ENCODE results near the gene USH1G. TPM values are rescaled to one million over a fixed set of nuclear protein-coding genes. Genes with fewer than 3 reads are reported as not detected.

The USH1G gene
- total RNA-seq: 0.64 TPM

GRCh38 chr17:74922694-74923537, at the start of gene USH1G:
USH1G (minus strand) TSS chr17:74923255; CDS start chr17:74923073, 182 bp downstream.

GRCh38 chr17:74972107-74972972, 49.3 kb upstream of the USH1G start, which contains the start of gene HID1:
HID1 (minus strand) TSS chr17:74972759; CDS start chr17:74972656, 103 bp downstream.

GRCh38 chr17:74935585-74936469, 12.8 kb upstream of the USH1G start, which contains the start of gene OTOP3:
OTOP3 (plus strand) TSS chr17:74935898; CDS start chr17:74935922, 24 bp downstream.

GRCh38 chr17:74924250-74924948, 1.3 kb upstream of the USH1G start, which contains the start of gene OTOP2:
OTOP2 (plus strand) TSS chr17:74924273; CDS start chr17:74924633, 360 bp downstream.

GRCh38 chr17:74892974-74893911, 29.8 kb downstream of the USH1G start, which contains the start of gene FADS6:
FADS6 (minus strand) TSS chr17:74893633; CDS start chr17:74893595, 38 bp downstream.

GRCh38 chr17:74872313-74873036, 50.6 kb downstream of the USH1G start, which contains the start of gene FDXR:
FDXR (minus strand) TSS chr17:74872994; CDS start chr17:74872944, 50 bp downstream.

Other genes starting within 250 kb of the USH1G start
- 3.0 TPM for gene CD300LF, start 210.3 kb downstream of the USH1G start, total RNA-seq
- gene RAB37, start 186.0 kb downstream of the USH1G start, total RNA-seq: 3.0 TPM
- gene NHERF1, start 174.6 kb downstream of the USH1G start, total RNA-seq: 48.7 TPM
- 33.6 TPM for gene NAT9, start 146.9 kb downstream of the USH1G start, total RNA-seq
- 1.2 TPM for gene GRIN2C, start 63.4 kb downstream of the USH1G start, total RNA-seq
- gene FDXR, start 50.3 kb downstream of the USH1G start, total RNA-seq: 7.5 TPM
- 0.64 TPM for gene FADS6, start 29.6 kb downstream of the USH1G start, total RNA-seq
- not detected for gene OTOP2, start 1.0 kb upstream of the USH1G start, total RNA-seq
- gene OTOP3, start 12.6 kb upstream of the USH1G start, total RNA-seq: not detected
- 13.1 TPM for gene HID1, start 49.5 kb upstream of the USH1G start, total RNA-seq
- gene CDR2L, start 64.4 kb upstream of the USH1G start, total RNA-seq: 8.2 TPM
- gene MRPL58, start 89.4 kb upstream of the USH1G start, total RNA-seq: 40.1 TPM
- 237 TPM for gene ATP5PD, start 123.7 kb upstream of the USH1G start, total RNA-seq
- gene KCTD2, start 124.0 kb upstream of the USH1G start, total RNA-seq: 18.5 TPM
- gene SLC16A5, start 164.7 kb upstream of the USH1G start, total RNA-seq: 62.5 TPM
- gene ARMC7, start 186.7 kb upstream of the USH1G start, total RNA-seq: 9.2 TPM
- gene NT5C, start 208.5 kb upstream of the USH1G start, total RNA-seq: 72.2 TPM
- gene JPT1, start 231.3 kb upstream of the USH1G start, total RNA-seq: 53.8 TPM